K562 (cell line): Measurements from ENCODE around the gene PCDHGA4. TPM values are rescaled to one million over a fixed set of nuclear protein-coding genes. Genes with fewer than 3 reads are reported as not detected.
A peak's percentile ranks its signal among the peaks of the same experiment; 100 is the strongest.

Source experiments
- ATAC-seq: fragments of 200-7000 bp; cut with Tn5 transposase; 3 replicates; pipeline ENCODE4 v1.9.1; 2020; ENCODE audit warnings: moderate library complexity
- BruUV-seq: library from RNA; stranded (reverse); fragments of 400-500 nt; replicated peaks from 2 replicates; lab custom pipeline; 2021; lab: Mats Ljungman, UMichigan
- CTCF ChIA-PET: fragments of 300-600 bp; formaldehyde crosslinking; extraction: SDS; loops from one replicate; lab custom pipeline; 2021; ENCODE audit warnings: low intra/inter-chr PET ratio; lab: Yijun Ruan, JAX
- POLR2A ChIA-PET: fragments of 300-600, 350-650 bp; sonication (Branson Sonifier 250); formaldehyde crosslinking; extraction: SDS; loops from one replicate; lab custom pipeline; 2021; ENCODE audit warnings: antibody characterized with exemption, inconsistent platforms; lab: Yijun Ruan, JAX
- DNase-seq, 4 experiments: peaks; one replicate each; pipeline versions ENCODE4 v3.0.0 to v3.0.0-alpha.2; 2011 to 2018; ENCODE audit warnings: low spot score in 3 of 4, mixed read lengths in 3 of 4; ENCODE audit errors: extremely low read depth in 1 of 4
- FAIRE-seq: peaks from 2 replicates; lab custom pipeline; 2011; peaks lifted over from hg19 to GRCh38; lab: Jason Lieb, UNC
- H2AFZ ChIP-seq: 2 replicates; pipeline ENCODE4 v1.6.0; 2011; ENCODE audit warnings: low read depth, low read length, control low read depth, inconsistent platforms
- H3K27ac ChIP-seq: fragments of 200-600 bp; 3 replicates; pipeline ENCODE4 v1.8.0; 2011; ENCODE audit warnings: low read depth, mild to moderate bottlenecking, control low read depth, inconsistent platforms, low read length, moderate library complexity, mixed read lengths; ENCODE audit errors: extremely low read depth
- H3K27me3 ChIP-seq, 2 experiments: fragments of 300-600 bp in 1 of 2; 2 replicates in 1 of 2; 3 replicates in 1 of 2; pipeline versions ENCODE4 v1.6.0 to v1.8.0; 2011; ENCODE audit warnings: inconsistent platforms in 2 of 2, low read length in 2 of 2, mild to moderate bottlenecking in 1 of 2, mixed read lengths in 1 of 2, moderate library complexity in 1 of 2; ENCODE audit not compliant: control insufficient read depth in 2 of 2, insufficient read depth in 2 of 2
- H3K36me3 ChIP-seq: fragments of 300-600 bp; 3 replicates; pipeline ENCODE4 v1.8.0; 2011; ENCODE audit warnings: mild to moderate bottlenecking, low read length, inconsistent platforms; ENCODE audit not compliant: control insufficient read depth, insufficient read depth
- H3K4me1 ChIP-seq, 2 experiments: fragments of 200-600 bp in 1 of 2; replicated peaks in 1 of 2; 2 replicates in 1 of 2; 3 replicates in 1 of 2; pipeline versions ENCODE4 v1.5.1 to v1.8.0; 2011; ENCODE audit warnings: inconsistent platforms in 2 of 2, low read length in 2 of 2, mild to moderate bottlenecking in 1 of 2, mixed read lengths in 1 of 2, moderate library complexity in 1 of 2; ENCODE audit not compliant: control insufficient read depth in 2 of 2, insufficient read depth in 2 of 2
- H3K4me2 ChIP-seq: 2 replicates; pipeline ENCODE4 v1.6.1; 2011; ENCODE audit warnings: low read length, control low read depth, inconsistent platforms, mixed read lengths; ENCODE audit not compliant: insufficient read depth
- H3K4me3 ChIP-seq: fragments of 200-600 bp; sonication (generic), shearing (Covaris generic); 2 replicates; pipeline ENCODE4 v1.5.1; 2016; ENCODE audit warnings: control low read depth, inconsistent platforms
- H3K79me2 ChIP-seq: fragments of 200-600 bp; 3 replicates; pipeline ENCODE4 v1.8.0; 2011; ENCODE audit warnings: low read length, inconsistent platforms; ENCODE audit not compliant: control insufficient read depth, insufficient read depth
- H3K9ac ChIP-seq, 2 experiments: 2 replicates each; pipeline versions ENCODE4 v1.6.0 to v1.6.1; 2011; ENCODE audit warnings: low read depth in 2 of 2, low read length in 2 of 2, control low read depth in 1 of 2, inconsistent platforms in 1 of 2, mild to moderate bottlenecking in 1 of 2, mixed read lengths in 1 of 2; ENCODE audit not compliant: insufficient read depth in 1 of 2
- H3K9me1 ChIP-seq: one replicate; pipeline ENCODE4 v1.6.0; 2011; ENCODE audit warnings: inconsistent platforms, mild to moderate bottlenecking, low read length, moderate library complexity; ENCODE audit not compliant: control insufficient read depth, insufficient read depth
- H3K9me3 ChIP-seq: replicated peaks from 2 replicates; pipeline ENCODE4 v1.5.1; 2011; ENCODE audit warnings: low read depth, low read length, inconsistent platforms; ENCODE audit not compliant: control insufficient read depth, insufficient read depth
- H4K20me1 ChIP-seq: replicated peaks from 2 replicates; pipeline ENCODE4 v1.6.1; 2011; ENCODE audit warnings: low read length, inconsistent platforms, mixed read lengths; ENCODE audit not compliant: control insufficient read depth, insufficient read depth
- CEBPB ChIP-seq: fragments of 450-650 bp; IDR thresholded peaks from 2 replicates; pipeline ENCODE4 v1.6.1; 2016; ENCODE audit warnings: missing genetic modification characterization, missing compliant biosample characterization
- CEBPG ChIP-seq, 3 experiments: fragments of 200-800 bp in 1 of 3; sonication (Bioruptor generic) in 1 of 3; sonication (generic) in 1 of 3; formaldehyde crosslinking in 1 of 3; IDR thresholded peaks in 2 of 3; conservative IDR thresholded peaks in 1 of 3; 2 replicates each; pipeline versions ENCODE4 v1.6.1 to v1.8.0; 2016 to 2022; ENCODE audit warnings: missing compliant biosample characterization in 2 of 3, missing genetic modification characterization in 2 of 3, mild to moderate bottlenecking in 1 of 3, missing genetic modification reagents in 1 of 3
- SIN3A ChIP-seq, 2 experiments: fragments of 150-350 bp in 1 of 2; IDR thresholded peaks; 2 replicates each; pipeline ENCODE4 v1.6.1; 2011 to 2016; ENCODE audit warnings: borderline replicate concordance in 2 of 2, low read depth in 2 of 2, low read length in 2 of 2, mild to moderate bottlenecking in 2 of 2, moderate library complexity in 2 of 2; ENCODE audit not compliant: control insufficient read depth in 1 of 2
- WGBS: fragments of 100-300 bp; shearing (Covaris generic); methylation state at CpG from one replicate; pipeline ENCODE4 v1.1.6; 2016; ENCODE audit warnings: low coverage, mixed read lengths; ENCODE audit not compliant: insufficient coverage; ENCODE audit errors: missing lambda C conversion rate; 5-methylcytosine and 5-hydroxymethylcytosine counted together
- in situ Hi-C: fragments of 300-500 bp; cut with MboI; formaldehyde crosslinking; loops from 4 replicates; pipeline ENCODE4 v1.15.0; 2018; ENCODE audit warnings: inconsistent platforms, mixed read lengths
- intact Hi-C: fragments of 100-400 bp; cut with micrococcal nuclease; formaldehyde crosslinking; loops from 2 replicates; pipeline ENCODE4 v1.14.2; 2022
- polyA plus RNA-seq, 8 experiments: library from polyadenylated mRNA; depleted of rRNA in 4 of 8; stranded (reverse) in 5 of 8; unstranded in 3 of 8; fragments of >200 nt; fragmentation: Nextera tagmentation in 2 of 8; fragmentation: Illumina TruSeq in 1 of 8; extraction: Ambion mirVana in 2 of 8; extraction: Trizol in 1 of 8; gene quantifications; 2 replicates each; pipeline versions ENCODE4 v1.2.1 to v1.2.3, GENCODE V29; 2011 to 2014; ENCODE audit warnings: inconsistent platforms in 1 of 8, missing spikeins in 1 of 8
- total RNA-seq, 7 experiments: library from RNA; depleted of rRNA in 6 of 7; stranded (reverse); fragments of >200 nt in 6 of 7; fragmentation: Illumina TruSeq in 2 of 7; extraction: Trizol in 2 of 7; gene quantifications; 2 replicates each; pipeline versions ENCODE4 v1.2.1 to v1.2.3, GENCODE V29; 2011 to 2021; ENCODE audit warnings: low replicate concordance in 1 of 7

The PCDHGA4 gene
- total and polyA plus RNA-seq, 9 of the 15 experiments (the other 6 are each of a cell fraction or from before 2014, with no cell fraction given): 0.12 to 0.40 (median 0.36) TPM; not detected in 2

DNA sequence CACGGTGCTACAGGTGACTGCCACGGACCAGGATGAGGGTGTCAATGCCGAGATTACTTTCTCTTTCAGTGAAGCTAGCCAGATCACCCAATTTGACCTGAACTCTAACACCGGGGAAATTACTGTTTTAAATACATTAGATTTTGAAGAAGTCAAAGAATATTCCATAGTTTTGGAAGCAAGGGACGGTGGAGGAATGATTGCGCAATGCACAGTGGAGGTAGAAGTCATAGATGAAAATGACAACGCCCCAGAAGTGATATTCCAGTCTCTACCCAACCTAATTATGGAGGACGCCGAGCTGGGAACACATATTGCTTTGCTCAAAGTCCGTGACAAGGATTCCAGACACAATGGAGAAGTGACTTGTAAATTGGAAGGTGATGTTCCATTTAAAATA lies 33.8 kb downstream of the PCDHGA4 start:
- ATAC-seq: no peak
- no peaks in the 10 kb centered on the region for H3K79me2 ChIP-seq
- no peak overlapping the region for H3K4me2 ChIP-seq
- ChIA-PET POLR2A (no interaction called here), CTCF (no interaction called here)
- BruUV-seq: no TSS peak
- no peak for DNase-seq
- no peaks in the 10 kb centered on the region for H3K9me1 ChIP-seq
- TF ChIP-seq CEBPG (CRISPR knock-in tag; IDR thresholded peaks at IDR 0.05) (no peak), CEBPG (tag; conservative IDR thresholded peaks at IDR 0.05 in 1 of 2, IDR thresholded peaks at IDR 0.05 in 1 of 2) (peak; percentile 35 to 94; a peak in 3 of 4 replicates), SIN3A (IDR thresholded peaks at IDR 0.05; ENCODE audit: borderline replicate concordance in 2 of 2, control insufficient read depth in 1 of 2, low read depth in 2 of 2, low read length in 2 of 2) (no peak), CEBPB (tag) (peak; percentile 87)
- H3K27me3 ChIP-seq: peaks cover 3 to 33% of the 10 kb centered on the region in 2 experiments; a peak in 3 of 5 replicates
- no peak overlapping the region for H2AFZ ChIP-seq
- no peak overlapping the region for H3K9ac ChIP-seq
- H3K27ac ChIP-seq: no peak overlapping the region
- 2% methylated on average over 10 of the region's 10 CpGs for WGBS
- H3K36me3 ChIP-seq: no peaks in the 10 kb centered on the region
- in situ Hi-C loops (no loop called here), intact Hi-C loops (no loop called here)
- no peaks in the 10 kb centered on the region for H3K9me3 ChIP-seq
- peaks cover 0 to 10% of the 10 kb centered on the region in 2 experiments; a peak in 1 of 5 replicates for H3K4me1 ChIP-seq
- no peak for FAIRE-seq
- no peaks in the 10 kb centered on the region for H4K20me1 ChIP-seq
- H3K4me3 ChIP-seq: no peak overlapping the region
